Glomerular endothelial cell (primary cell): ENCODE results near the gene THSD4. TPM values are rescaled to one million over a fixed set of nuclear protein-coding genes. Genes with fewer than 3 reads are reported as not detected.
"Not testable (repeated sequence)": the region's sequence is repeated elsewhere in the genome, so short reads cannot be mapped to it uniquely, and the experiment has no call there.

Experiments used
- DNase-seq: peaks from one replicate; pipeline ENCODE4 v3.0.0-alpha.2; 2011; ENCODE audit warnings: low read depth, low spot score; ENCODE audit errors: extremely low read depth
- total RNA-seq: library from RNA; depleted of rRNA; stranded (reverse); fragments of >200 nt; gene quantifications from 2 replicates; pipeline ENCODE4 v1.2.3, GENCODE V29; 2015

Gene THSD4
- total RNA-seq, 1 donor from 2014 or later = 110 TPM

DNA sequence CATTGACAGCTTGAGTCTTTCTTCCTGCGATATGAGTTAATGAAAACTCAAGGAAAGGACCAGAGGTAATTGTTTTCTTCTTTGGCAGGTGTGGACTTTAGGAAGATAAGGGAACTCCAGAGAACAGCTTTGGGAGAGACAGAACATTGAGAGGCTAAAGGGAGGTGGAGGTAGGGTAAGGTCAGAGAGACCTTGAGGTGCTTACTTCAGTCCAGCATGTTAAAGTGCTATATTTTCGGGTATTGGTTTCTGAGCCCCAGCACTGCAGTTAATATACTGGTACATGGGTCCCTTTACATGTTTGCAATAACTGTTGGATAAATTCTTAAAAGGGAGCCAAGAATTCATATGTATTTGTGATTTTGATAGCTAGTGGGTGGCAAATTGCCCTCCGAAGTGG is 322.1 kb downstream of the THSD4 start:
- DNase-seq = no peak

DNA sequence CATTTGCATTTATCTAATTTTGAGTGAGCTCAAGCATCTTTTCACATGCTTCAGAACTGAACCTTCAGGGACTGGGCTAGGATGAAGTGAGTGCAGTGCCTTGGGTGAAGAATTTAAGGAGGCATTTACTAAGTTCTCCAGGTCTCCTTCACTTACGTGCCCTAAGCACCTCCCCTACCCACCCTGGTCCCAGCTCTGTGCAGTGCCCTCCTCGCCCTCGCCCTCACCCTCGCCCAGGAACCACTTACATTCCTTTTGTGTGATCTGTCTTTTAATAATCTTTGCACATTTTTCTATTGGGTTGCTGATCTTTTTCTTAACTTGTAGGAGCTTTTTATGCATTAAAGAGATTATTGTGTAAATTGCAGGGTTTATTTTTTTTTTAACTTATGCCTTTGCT is 322.6 kb downstream of the THSD4 start:
- DNase-seq = no peak

DNA sequence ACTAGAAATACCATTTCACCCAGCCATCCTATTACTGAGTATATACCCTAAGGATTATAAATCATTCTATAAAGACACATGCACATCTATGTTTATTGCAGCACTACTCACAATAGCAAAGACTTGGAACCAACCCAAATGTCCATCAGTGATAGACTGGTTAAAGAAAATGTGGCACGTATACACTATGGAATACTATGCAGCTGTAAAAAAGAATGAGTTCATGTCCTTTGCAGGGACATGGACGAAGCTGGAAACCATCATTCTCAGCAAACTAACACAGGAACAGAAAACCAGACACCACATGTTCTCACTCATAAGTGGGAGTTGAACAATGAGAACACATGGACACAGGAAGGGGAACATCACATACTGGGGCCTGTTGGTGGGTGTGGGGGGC is 324.2 kb downstream of the THSD4 start:
- DNase-seq = not testable (repeated sequence)

- DNase-seq = no peak
Observed at GRCh38 chr15:71440489-71441110, 325.3 kb downstream of the THSD4 start.

- DNase-seq = no peak
Observed at GRCh38 chr15:71443538-71443937, 328.3 kb downstream of the THSD4 start.

DNA sequence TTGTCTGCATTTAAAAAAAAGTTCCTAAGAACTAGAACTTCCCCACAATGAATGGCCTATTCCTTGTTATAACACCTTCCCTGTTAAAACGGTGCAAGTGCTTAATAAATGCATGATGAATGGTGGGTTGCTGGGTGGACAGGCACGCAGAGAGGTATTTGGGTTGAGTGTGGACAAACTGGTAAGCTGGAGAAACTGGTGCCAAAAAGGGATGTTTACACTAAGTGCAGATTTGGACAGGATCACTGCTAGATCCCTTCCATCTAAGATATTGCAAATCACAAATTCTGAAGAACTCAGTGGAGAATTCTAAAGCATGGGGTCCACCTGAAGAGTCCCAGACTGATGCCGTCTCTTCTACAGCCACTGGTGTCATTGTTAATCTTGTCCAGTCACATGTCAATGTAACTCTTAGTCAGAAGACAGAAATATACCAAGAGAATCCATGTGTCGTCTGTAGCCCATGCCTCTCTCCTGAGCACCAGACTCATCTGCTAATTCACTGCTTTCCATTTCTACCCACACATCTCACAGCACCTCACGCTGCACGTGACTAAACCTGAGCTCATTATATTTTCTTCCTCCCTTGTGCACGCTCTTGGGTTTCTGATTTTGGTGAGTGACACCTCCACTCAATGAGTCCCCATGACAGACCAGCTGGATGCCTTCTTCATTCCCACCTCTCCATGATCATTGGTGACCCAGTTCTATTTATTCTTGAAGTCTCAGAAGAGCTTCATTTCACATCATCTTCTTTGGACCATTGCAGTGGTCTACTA is 328.9 kb downstream of the THSD4 start:
- no peak for DNase-seq

- DNase-seq = no peak
Observed at GRCh38 chr15:71444866-71445590, 329.8 kb downstream of the THSD4 start.

- DNase-seq = no peak
Observed at GRCh38 chr15:71447328-71448250, 332.3 kb downstream of the THSD4 start.

DNA sequence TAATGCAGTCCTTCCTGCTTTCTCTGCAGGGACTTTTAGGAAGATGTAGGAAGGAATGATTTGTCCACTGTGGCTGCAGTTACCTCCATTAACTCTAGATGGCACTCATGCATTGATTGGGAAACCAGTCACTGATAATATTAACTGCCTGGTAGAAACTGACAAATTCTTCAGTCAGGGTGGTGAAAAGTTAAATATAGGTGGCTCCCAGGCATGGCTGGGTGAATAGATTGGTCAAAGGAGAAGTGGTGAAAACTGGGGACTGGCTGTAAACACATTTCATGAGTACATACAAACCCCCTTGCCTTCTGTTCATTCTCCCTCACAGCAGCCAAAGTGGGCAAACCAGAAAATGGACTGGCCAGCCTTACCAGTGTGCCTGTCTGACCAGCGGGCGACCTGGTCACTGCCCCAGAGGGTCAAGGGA is 333.4 kb downstream of the THSD4 start:
- no peak for DNase-seq

DNA sequence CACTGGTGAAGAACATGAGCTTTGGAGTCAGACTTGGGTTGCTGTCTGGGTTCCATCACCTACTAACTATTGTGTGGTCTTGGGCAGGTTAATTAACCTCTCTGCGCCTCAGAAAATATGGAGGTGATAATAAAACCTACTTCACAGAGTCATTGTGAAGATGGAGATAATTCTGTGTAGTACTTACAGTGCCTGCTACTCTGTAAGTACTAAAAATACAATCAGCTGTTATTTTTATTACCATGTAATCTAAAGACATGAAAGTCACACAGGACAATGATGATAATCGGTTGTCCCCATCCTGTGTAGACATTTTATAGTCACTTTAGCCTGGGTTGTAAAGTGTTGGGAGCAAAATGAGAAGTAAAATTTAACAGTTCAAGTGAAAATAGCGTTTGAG is 334.1 kb downstream of the THSD4 start:
- no peak for DNase-seq

DNA sequence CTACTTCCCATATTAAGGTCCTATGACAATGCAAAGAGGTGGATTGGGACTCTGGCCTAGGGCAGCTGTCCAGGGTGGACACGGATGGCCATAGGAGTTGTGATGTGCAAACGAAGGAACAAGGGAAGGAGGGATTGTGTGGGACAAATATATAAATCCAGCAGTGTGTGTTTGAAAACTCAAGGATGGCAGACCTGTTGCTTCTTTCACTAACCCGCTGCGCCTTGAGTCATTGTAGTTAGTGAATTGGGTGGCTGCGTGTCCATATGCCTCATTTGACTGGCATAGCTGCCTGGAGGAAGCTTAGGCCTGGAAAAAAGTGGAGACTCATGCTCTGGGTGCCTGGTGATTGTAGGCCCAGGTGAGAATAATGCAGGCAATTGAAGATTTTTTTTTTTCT is 334.7 kb downstream of the THSD4 start:
- no peak for DNase-seq

- no peak for DNase-seq
Observed at GRCh38 chr15:71451130-71451529, 335.9 kb downstream of the THSD4 start.

- no peak for DNase-seq
Observed at GRCh38 chr15:71452893-71453292, 337.6 kb downstream of the THSD4 start.

DNA sequence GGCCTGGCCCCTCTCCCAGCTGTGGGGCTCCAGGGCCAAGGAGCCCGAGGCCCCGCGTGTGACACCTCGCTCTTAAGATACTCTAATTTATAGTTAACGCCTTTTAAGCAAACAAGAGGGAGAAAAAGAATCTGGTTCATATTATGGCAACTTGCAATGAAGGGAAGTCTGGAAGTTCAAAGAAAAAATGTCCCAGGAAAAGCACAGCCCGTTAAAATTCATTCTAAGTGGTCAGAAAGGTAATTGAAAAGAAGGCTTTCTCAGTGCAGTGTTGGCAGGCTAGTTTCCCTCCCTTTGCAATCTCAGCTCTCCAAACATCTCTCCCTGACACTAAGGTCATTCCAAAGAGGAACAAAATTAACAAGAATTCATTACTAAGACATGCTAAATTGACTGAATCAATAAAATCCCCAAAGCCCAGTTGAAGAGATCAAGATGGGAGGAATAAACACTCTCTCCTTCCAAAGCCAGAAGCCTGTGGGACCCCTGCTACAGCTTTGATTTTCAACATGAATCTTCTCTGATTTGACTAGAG is 339.3 kb downstream of the THSD4 start:
- DNase-seq = no peak

DNA sequence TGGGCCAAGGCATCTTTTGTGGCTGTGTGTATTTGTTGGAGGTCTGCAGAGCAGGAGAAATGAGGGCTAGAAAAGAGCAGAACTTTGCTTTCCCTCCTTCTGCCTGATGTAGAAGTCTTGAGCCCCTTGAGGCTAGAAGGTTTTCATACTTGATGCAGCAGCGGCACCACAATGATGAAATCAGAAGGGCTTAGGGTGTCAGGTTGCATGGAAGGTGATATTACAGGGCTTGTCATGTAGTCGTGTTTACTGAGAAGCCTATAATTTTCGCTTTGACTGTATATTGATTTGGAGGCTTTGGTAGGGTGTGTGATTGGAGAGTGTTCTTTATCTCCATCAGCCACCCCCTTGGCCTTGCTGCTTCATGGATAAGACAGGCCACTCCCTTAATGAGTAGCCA is 339.8 kb downstream of the THSD4 start:
- no peak for DNase-seq

DNA sequence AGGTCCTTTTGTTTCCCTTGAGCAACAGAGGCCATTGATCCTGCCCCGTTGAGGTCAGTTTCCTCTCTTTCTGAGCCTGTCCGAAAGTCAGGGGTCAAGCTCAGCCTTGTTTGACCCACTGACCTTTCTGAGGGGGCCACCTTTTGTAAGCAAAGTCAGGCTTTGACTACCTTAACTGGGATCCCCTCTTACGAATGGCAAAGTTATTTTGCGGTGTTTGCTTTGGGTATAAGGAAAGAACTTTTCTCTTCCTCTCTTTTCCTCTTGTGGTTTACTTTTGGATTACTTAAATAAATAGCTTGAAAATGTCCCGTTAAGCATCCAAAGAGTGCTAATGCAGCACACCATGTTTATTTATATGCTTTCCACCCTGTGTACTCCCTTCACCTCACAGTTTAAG is 340.6 kb downstream of the THSD4 start:
- DNase-seq = no peak

DNA sequence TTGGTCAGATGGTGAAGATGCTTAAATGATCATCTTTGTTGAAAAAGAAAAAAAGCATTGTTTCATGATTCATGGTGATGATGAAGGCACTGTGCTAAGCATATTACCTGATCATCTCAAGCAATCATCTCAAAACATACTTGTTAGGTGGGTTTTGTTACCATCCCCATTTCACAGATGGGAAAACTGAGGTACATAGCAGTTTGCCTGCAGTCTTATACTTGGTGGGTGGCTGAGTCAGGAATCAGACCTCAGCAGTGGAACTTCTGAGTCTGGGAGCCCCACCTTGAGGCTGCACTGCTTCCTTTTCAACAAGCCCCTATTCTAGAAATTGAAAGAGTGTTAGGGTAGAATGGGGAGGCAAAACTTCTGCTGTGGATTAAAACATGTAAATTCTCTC is 341.1 kb downstream of the THSD4 start:
- DNase-seq = no peak

- DNase-seq = no peak
Observed at GRCh38 chr15:71456811-71457210, 341.5 kb downstream of the THSD4 start.

- DNase-seq = peak; percentile 85
Observed at GRCh38 chr15:71458089-71458660, 342.9 kb downstream of the THSD4 start.

- DNase-seq = no peak
Observed at GRCh38 chr15:71461748-71462147, 346.5 kb downstream of the THSD4 start.
